Activated B cell treated with CpG ODN at 0.5 μM for 24 hours (primary cell): ENCODE data around the gene PSMB3. TPM values are rescaled to one million over a fixed set of nuclear protein-coding genes. Genes with fewer than 3 reads are reported as not detected.
A peak's percentile ranks its signal among the peaks of the same experiment; 100 is the strongest.

Experiments
- ATAC-seq: fragments of 200-7000 bp; cut with Tn5 transposase; one replicate; pipeline ENCODE4 v1.10.0; 2021; ENCODE audit warnings: low read depth, mild to moderate bottlenecking, moderate library complexity
- CTCF ChIA-PET: fragments of 350-600 bp; sonication (Branson Sonifier 250); formaldehyde crosslinking; loops from one replicate; lab custom pipeline; 2021; ENCODE audit warnings: antibody characterized with exemption; lab: Charles Lee
- POLR2A ChIA-PET: fragments of 350-600 bp; sonication (Branson Sonifier 250); formaldehyde crosslinking; loops from one replicate; lab custom pipeline; 2021; ENCODE audit warnings: antibody characterized with exemption; lab: Charles Lee
- DNase-seq: peaks from one replicate; pipeline ENCODE4 v3.0.0; 2022
- H3K27ac Mint-ChIP-seq: one replicate; pipeline ENCODE4 v1.8.0; 2020; ENCODE audit warnings: mixed read lengths
- H3K27me3 Mint-ChIP-seq: one replicate; pipeline ENCODE4 v1.8.0; 2021; ENCODE audit warnings: mixed read lengths
- H3K36me3 Mint-ChIP-seq: one replicate; pipeline ENCODE4 v1.8.0; 2021; ENCODE audit warnings: low read depth, mixed read lengths
- H3K4me1 Mint-ChIP-seq: one replicate; pipeline ENCODE4 v1.8.0; 2021; ENCODE audit warnings: mixed read lengths
- H3K4me3 Mint-ChIP-seq: one replicate; pipeline ENCODE4 v1.8.0; 2020; ENCODE audit warnings: mild to moderate bottlenecking, mixed read lengths
- H3K9me3 Mint-ChIP-seq: one replicate; pipeline ENCODE4 v1.8.0; 2020; ENCODE audit warnings: mixed read lengths
- intact Hi-C: fragments of 100-400 bp; cut with micrococcal nuclease; formaldehyde crosslinking; loops from one replicate; pipeline ENCODE4 v1.15.1; 2024
- total RNA-seq: library from RNA; stranded (reverse); gene quantifications from 2 replicates; pipeline ENCODE4 v1.2.3, GENCODE V29; 2022
- TF ChIP-seq, protein P1 (sequence below): fragments of 200-600 bp; IDR thresholded peaks from one replicate; pipeline ENCODE4 v1.8.0; 2022; ENCODE audit warnings: antibody characterized with exemption, mild to moderate bottlenecking

PSMB3 gene
- total RNA-seq, 1 donor from 2014 or later = 234 TPM

DNA sequence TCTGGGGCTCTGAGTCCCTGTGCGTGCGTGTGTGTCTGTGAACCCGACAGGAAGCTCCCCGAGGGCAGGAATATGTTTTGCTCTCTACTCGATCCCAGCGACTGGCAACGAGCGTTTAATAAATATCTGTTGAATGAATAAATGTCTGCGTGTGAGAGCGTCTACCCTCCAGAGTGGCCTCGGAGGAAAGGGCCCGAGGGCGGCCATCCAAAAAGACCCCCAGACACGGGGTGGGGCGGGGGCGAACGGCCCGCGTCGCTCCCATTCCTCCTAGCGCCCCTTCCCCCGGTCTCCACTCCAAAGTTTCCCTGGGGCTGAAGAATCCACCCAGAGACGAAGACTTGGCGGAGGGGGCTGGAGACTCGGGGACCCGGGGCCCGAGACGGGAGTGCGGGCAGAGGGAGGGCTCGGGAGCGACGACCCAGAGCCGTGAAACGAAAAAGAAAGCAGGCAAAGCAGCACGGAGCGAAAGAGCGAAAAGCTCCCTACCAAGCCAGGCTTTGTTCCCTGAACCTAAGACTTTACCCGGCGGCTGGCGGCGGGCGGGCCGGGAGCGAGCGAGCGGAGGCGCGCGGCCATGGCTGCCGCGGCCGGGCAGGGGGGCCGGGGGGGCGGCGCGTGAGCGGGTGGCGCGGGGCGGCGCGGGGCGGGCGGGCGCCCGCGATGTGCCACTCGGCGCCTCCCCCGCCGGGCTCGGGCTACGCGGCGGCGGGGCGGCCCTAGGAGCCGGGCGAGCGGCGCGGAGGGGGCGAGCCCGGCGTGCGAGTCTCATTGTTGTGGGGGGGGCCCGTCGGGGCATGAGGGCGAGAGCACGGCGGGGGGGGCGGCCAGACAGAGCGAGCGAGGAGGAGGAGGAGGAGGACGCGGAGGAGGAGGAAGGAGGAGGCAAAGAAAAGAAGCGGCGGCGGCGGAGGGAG lies 47.7 kb upstream of the PSMB3 start, which contains the start of gene MLLT6:
Gene MLLT6, plus strand, starts transcription at position 668 of the 917 bp plus-strand sequence. CDS start 360 bp downstream, outside the sequence.
- TF ChIP-seq, protein P1, sequence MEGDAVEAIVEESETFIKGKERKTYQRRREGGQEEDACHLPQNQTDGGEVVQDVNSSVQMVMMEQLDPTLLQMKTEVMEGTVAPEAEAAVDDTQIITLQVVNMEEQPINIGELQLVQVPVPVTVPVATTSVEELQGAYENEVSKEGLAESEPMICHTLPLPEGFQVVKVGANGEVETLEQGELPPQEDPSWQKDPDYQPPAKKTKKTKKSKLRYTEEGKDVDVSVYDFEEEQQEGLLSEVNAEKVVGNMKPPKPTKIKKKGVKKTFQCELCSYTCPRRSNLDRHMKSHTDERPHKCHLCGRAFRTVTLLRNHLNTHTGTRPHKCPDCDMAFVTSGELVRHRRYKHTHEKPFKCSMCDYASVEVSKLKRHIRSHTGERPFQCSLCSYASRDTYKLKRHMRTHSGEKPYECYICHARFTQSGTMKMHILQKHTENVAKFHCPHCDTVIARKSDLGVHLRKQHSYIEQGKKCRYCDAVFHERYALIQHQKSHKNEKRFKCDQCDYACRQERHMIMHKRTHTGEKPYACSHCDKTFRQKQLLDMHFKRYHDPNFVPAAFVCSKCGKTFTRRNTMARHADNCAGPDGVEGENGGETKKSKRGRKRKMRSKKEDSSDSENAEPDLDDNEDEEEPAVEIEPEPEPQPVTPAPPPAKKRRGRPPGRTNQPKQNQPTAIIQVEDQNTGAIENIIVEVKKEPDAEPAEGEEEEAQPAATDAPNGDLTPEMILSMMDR = no peak
- peaks cover 37% of the 10 kb centered on the region for H3K36me3 Mint-ChIP-seq
- H3K27ac Mint-ChIP-seq = peak within 1 kb of the TSS; percentile 99
- CTCF ChIA-PET = interaction anchor here (0.6 to 1.9 kb wide), 4 partner anchors 27 to 147 kb away, joined by 3 to 10 read pairs (median 4); no protein-coding TSS in a partner anchor
- peaks cover 56% of the 10 kb centered on the region for H3K4me1 Mint-ChIP-seq
- POLR2A ChIA-PET = interaction anchor here (0.6 to 7.4 kb wide), 18 partner anchors 14 to 495 kb away, joined by 3 to 73 read pairs (median 5); partner anchors contain the start of genes CISD3, EPOP, LASP1 and PIP4K2B
- peak within 1 kb of the TSS; percentile 96 for H3K4me3 Mint-ChIP-seq
- no peaks in the 10 kb centered on the region for H3K27me3 Mint-ChIP-seq
- peaks cover 3% of the 10 kb centered on the region for H3K9me3 Mint-ChIP-seq
- ATAC-seq (peak; percentile 25), DNase-seq (peak; percentile 69)
- intact Hi-C loops = loop anchor here (1.0 to 10.0 kb wide), 2 partner anchors 448 to 1160 kb away; partner anchors contain the start of genes IKZF3 and ZPBP2

DNA sequence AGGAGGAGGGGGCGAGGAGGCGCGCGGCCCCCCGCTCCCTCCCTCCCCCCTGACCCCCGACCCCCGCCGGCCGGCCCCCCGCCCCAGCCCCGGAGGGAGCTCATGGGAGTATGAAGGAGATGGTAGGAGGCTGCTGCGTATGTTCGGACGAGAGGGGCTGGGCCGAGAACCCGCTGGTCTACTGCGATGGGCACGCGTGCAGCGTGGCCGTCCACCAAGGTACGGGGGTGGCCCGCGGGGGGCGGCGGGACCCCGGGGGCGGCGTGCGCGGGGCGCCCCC lies 47.1 kb upstream of the PSMB3 start:
- no peak overlapping the region for H3K27ac Mint-ChIP-seq
- DNase-seq (peak; percentile 48), ATAC-seq (no peak)

DNA sequence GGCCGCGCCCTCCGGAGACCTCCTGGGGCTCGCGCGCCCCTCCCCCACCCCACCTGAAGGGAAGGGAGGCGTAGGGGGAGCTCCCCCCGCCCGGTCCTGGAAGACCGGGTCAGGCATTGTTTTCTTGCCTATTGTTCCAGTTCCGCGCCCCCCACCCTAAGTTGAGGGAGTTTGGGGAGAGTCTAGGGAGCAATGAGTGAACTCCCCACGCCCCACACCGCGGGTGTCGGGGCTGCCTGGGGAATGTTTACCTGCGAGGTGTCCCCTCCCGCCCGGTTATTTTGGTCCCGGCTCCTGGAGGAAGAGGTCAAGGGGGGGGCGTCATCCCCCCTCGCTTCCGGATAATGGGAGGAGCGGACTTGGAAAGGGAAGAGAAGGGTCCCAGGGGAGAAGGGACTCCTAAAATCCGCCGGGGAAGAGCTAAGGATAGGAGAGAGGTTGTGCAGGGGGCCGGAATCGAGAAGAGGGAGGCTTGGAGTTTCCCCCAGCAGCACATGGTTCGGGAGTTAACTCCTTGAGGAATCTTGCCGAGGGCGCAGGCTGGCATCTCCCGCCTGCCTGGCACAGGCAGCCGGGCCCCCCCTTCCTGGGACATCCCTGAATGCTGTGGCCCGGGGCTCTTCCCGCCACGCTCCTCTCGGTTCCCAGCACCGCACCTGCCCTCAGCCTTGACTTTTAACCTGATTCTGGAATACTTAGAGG lies 46.6 kb upstream of the PSMB3 start:
- Mint-ChIP-seq H3K27ac (peak overlapping the region; percentile 80), H3K9me3 (no peaks in the 10 kb centered on the region), H3K4me3 (peak overlapping the region; percentile 90), H3K4me1 (peaks cover 46% of the 10 kb centered on the region), H3K36me3 (peaks cover 48% of the 10 kb centered on the region), H3K27me3 (no peaks in the 10 kb centered on the region)
- ChIA-PET POLR2A (interaction anchor here (0.6 to 7.4 kb wide), 18 partner anchors 10 to 448 kb away, joined by 3 to 73 read pairs (median 5); partner anchors contain the start of genes CISD3, EPOP, LASP1 and PIP4K2B), CTCF (interaction anchor here (1.1 to 1.9 kb wide), 3 partner anchors 29 to 34 kb away, joined by 3 to 13 read pairs (median 10); no protein-coding TSS in a partner anchor)
- DNase-seq = no peak
- no peak for ATAC-seq
- intact Hi-C loops = loop anchor here (1.0 to 10.0 kb wide), 2 partner anchors 447 to 1159 kb away; partner anchors contain the start of genes IKZF3 and ZPBP2
- TF ChIP-seq, protein P1 = no peak

More for the DNA sequence above, 47.1 kb upstream of the PSMB3 start:
- no peaks in the 10 kb centered on the region for H3K9me3 Mint-ChIP-seq
- POLR2A ChIA-PET = interaction anchor here (0.6 to 7.4 kb wide), 17 partner anchors 13 to 495 kb away, joined by 3 to 73 read pairs (median 5); partner anchors contain the start of genes CISD3, EPOP, LASP1 and PIP4K2B
- CTCF ChIA-PET = interaction anchor here (0.6 to 1.9 kb wide), 4 partner anchors 26 to 147 kb away, joined by 3 to 10 read pairs (median 4); no protein-coding TSS in a partner anchor
- H3K27me3 Mint-ChIP-seq = no peaks in the 10 kb centered on the region
- peaks cover 43% of the 10 kb centered on the region for H3K36me3 Mint-ChIP-seq
- peaks cover 51% of the 10 kb centered on the region for H3K4me1 Mint-ChIP-seq
- intact Hi-C loops = loop anchor here (1.0 to 10.0 kb wide), 2 partner anchors 448 to 1159 kb away; partner anchors contain the start of genes IKZF3 and ZPBP2
- TF ChIP-seq, protein P1 = no peak
- H3K4me3 Mint-ChIP-seq = peak overlapping the region; percentile 90

DNA sequence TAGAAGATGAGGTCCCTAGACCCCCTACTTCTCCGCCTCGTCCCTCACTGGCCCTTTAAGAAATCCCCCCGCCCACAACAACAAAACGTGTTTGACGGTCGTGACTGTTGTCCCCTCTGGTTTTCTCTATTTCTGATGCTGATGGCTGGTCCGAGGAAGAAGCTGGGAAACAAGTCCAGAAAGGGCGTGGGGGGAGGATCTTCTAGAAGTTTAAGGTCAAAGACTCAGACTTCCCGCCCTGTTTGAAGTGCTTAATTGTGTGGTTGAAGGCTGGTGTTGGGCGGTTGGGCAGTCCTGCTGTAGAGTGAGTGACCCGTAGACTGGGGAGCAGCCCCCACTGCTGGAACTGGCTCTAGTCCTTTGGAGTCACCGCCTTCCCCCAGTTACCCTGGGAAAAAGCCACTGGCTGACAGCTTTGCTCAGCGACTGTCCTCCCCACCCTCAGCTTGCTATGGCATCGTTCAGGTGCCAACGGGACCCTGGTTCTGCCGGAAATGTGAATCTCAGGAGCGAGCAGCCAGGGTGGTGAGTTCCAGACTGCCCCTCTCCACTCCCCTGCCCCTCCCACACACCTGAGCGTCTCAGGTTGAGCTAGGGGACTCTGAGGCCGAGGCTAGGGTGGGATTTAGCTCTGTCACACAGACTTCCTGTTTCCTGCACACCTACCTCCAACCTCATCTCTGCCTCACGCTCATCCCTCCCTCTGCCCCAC lies 45.9 kb upstream of the PSMB3 start:
- H3K4me3 Mint-ChIP-seq = peak overlapping the region; percentile 90
- TF ChIP-seq, protein P1 = no peak
- ATAC-seq (no peak), DNase-seq (no peak)
- CTCF ChIA-PET = interaction anchor here (1.1 to 1.8 kb wide), 4 partner anchors 22 to 35 kb away, joined by 3 to 13 read pairs (median 6); no protein-coding TSS in a partner anchor
- POLR2A ChIA-PET = interaction anchor here (0.8 to 7.4 kb wide), 10 partner anchors 9 to 261 kb away, joined by 3 to 73 read pairs (median 4); partner anchors contain the start of genes CISD3, FBXO47, PSMB3 and RPL23
- H3K36me3 Mint-ChIP-seq = peaks cover 55% of the 10 kb centered on the region
- peak overlapping the region; percentile 80 for H3K27ac Mint-ChIP-seq
- no peaks in the 10 kb centered on the region for H3K27me3 Mint-ChIP-seq
- peaks cover 39% of the 10 kb centered on the region for H3K4me1 Mint-ChIP-seq
- H3K9me3 Mint-ChIP-seq = no peaks in the 10 kb centered on the region
- intact Hi-C loops = loop anchor here (10.0 kb wide), 1 partner anchor 1158 kb away; the partner anchor contains the start of genes IKZF3 and ZPBP2
